ENCODE measurements around the gene A4GALT. TPM values are rescaled to one million over a fixed set of nuclear protein-coding genes. Genes with fewer than 3 reads are reported as not detected.

A4GALT gene
- total RNA-seq, 1 donor from 2014 or later: 23.8 TPM

DNA sequence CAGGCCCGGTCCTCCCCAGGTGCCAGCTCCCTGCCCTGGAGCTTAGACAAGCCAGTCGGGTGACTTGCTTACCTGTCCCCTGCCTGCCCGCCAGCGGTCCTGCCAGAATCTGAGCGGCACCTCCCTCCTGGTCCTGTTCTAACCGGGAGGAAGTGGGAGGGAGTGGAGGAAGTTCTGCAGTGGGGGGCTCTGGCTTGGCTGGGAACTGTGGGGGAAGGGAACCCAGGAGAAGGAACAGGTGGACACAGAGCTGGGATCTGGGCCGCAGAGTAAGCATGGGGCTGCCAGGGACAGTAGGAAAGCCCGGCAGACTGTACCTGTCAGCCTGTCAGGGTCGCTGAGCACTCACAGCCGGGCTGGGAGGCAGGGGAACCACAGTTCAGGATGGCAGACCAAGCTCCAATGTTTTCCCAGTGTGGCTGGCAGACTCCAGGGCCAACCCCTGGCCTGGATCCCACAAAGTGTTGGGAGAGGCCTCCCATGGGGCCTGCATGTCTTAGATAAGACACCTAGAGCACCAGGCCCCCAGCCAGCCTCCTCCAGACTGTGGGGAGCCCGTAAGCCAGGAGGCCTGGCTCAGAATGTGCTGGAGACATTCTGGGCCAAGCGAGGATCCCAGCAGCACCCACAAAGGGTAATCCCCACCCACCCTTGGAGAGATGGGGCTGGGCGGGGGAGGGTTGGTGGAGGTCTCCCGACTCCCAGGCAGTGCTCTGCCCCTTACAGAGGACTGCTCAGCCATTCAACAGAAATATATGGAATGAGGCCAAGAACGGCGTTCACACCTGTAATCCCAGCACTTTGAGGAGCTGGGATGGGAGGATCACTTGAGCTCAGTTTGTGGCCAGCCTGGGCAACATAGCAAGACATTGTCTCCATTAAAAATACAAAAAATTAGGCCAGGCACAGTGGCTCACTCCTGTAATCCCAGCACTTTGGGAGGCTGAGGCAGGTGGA is 73.8 kb downstream of the A4GALT start:
- peaks cover 67% of the 10 kb centered on the region for H3K4me1 Mint-ChIP-seq (ENCODE audit: low read depth)
- H3K27me3 Mint-ChIP-seq (ENCODE audit: low read depth): no peaks in the 10 kb centered on the region
- TF ChIP-seq, protein P1, sequence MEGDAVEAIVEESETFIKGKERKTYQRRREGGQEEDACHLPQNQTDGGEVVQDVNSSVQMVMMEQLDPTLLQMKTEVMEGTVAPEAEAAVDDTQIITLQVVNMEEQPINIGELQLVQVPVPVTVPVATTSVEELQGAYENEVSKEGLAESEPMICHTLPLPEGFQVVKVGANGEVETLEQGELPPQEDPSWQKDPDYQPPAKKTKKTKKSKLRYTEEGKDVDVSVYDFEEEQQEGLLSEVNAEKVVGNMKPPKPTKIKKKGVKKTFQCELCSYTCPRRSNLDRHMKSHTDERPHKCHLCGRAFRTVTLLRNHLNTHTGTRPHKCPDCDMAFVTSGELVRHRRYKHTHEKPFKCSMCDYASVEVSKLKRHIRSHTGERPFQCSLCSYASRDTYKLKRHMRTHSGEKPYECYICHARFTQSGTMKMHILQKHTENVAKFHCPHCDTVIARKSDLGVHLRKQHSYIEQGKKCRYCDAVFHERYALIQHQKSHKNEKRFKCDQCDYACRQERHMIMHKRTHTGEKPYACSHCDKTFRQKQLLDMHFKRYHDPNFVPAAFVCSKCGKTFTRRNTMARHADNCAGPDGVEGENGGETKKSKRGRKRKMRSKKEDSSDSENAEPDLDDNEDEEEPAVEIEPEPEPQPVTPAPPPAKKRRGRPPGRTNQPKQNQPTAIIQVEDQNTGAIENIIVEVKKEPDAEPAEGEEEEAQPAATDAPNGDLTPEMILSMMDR (IDR thresholded peaks at IDR 0.05): no peak
- peak overlapping the region; percentile 98 for H3K27ac Mint-ChIP-seq (ENCODE audit: unreplicated experiment)
- no peaks in the 10 kb centered on the region for H3K9me3 Mint-ChIP-seq (ENCODE audit: low read depth)
- peak; percentile 83 for DNase-seq (ENCODE audit: low spot score)
- H3K4me3 Mint-ChIP-seq (ENCODE audit: unreplicated experiment): peak overlapping the region; percentile 95
- no peaks in the 10 kb centered on the region for H3K36me3 Mint-ChIP-seq (ENCODE audit: low read depth)

- H3K27me3 Mint-ChIP-seq (ENCODE audit: low read depth): no peaks in the 10 kb centered on the region
- peak; percentile 83 for DNase-seq (ENCODE audit: low spot score)
- peaks cover 72% of the 10 kb centered on the region for H3K4me1 Mint-ChIP-seq (ENCODE audit: low read depth)
- TF ChIP-seq, protein P1 (IDR thresholded peaks at IDR 0.05): no peak
- H3K36me3 Mint-ChIP-seq (ENCODE audit: low read depth): no peaks in the 10 kb centered on the region
- no peaks in the 10 kb centered on the region for H3K9me3 Mint-ChIP-seq (ENCODE audit: low read depth)
- H3K27ac Mint-ChIP-seq (ENCODE audit: unreplicated experiment): peak overlapping the region; percentile 96
- H3K4me3 Mint-ChIP-seq (ENCODE audit: unreplicated experiment): peak overlapping the region; percentile 95
Measured at GRCh38 chr22:42645938-42646568, 74.6 kb downstream of the A4GALT start.

- Mint-ChIP-seq H3K4me1 (ENCODE audit: low read depth) (peaks cover 77% of the 10 kb centered on the region), H3K36me3 (ENCODE audit: low read depth) (no peaks in the 10 kb centered on the region), H3K9me3 (ENCODE audit: low read depth) (no peaks in the 10 kb centered on the region), H3K27me3 (ENCODE audit: low read depth) (no peaks in the 10 kb centered on the region), H3K4me3 (ENCODE audit: unreplicated experiment) (peak overlapping the region; percentile 53), H3K27ac (ENCODE audit: unreplicated experiment) (peak overlapping the region; percentile 96)
- DNase-seq (ENCODE audit: low spot score): peak; percentile 79
- TF ChIP-seq, protein P1 (IDR thresholded peaks at IDR 0.05): no peak
Measured at GRCh38 chr22:42645341-42645937, 75.2 kb downstream of the A4GALT start.

DNA sequence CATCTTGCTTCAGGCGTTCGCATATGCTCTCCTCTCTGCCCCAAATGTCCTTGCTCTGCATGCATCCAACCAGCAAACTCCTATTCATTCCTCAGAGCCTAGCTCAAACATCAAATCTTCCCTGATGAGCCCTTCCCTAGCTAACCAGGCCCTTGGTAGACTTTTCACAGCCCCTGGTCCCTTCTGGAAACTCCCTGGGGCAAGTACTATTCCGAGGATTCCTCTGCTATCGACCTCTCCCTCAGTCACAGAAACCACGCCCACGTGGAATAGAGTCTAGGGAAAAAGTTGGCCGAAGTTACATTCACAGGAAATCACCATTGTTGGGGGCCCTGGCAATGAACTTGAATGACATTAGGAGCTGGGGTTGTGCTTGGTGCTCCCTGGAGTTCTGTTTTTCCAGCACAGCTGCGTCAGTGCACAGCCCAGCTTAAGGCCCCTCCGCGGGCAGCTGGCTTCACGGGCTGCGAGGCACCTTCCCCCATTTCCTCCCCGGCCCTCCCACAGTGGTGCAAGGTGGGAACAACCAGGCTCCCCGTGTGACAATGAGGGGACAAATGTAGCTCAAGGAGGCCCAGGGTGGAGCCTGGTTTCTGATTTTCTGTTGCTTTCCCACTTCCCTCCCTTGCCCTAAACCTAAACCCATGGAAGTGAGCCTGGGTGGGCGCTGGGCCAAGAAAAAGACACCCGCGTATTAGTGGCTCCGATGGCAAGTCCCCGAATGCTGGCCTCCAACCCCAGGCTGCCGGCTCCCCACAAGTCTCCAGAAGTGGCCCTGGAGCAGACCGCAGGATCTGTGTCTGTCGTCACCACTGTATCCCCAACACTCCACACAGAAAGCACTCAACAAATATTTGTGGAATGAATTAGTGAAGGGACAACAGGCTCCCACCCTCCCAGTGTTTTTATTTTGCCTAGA is 76.0 kb downstream of the A4GALT start:
- no peaks in the 10 kb centered on the region for H3K27me3 Mint-ChIP-seq (ENCODE audit: low read depth)
- H3K4me1 Mint-ChIP-seq (ENCODE audit: low read depth): peaks cover 82% of the 10 kb centered on the region
- peak overlapping the region; percentile 96 for H3K27ac Mint-ChIP-seq (ENCODE audit: unreplicated experiment)
- peak overlapping the region; percentile 53 for H3K4me3 Mint-ChIP-seq (ENCODE audit: unreplicated experiment)
- no peaks in the 10 kb centered on the region for H3K9me3 Mint-ChIP-seq (ENCODE audit: low read depth)
- H3K36me3 Mint-ChIP-seq (ENCODE audit: low read depth): no peaks in the 10 kb centered on the region
- peak; percentile 86 for DNase-seq (ENCODE audit: low spot score)
- TF ChIP-seq, protein P1 (IDR thresholded peaks at IDR 0.05): no peak
